ENCODE measurements around the gene SH3PXD2A.
"Not testable (repeated sequence)": the region's sequence is repeated elsewhere in the genome, so short reads cannot be mapped to it uniquely, and the experiment has no call there.

SH3PXD2A gene

GRCh38 chr10:103847346-103847745, 8.0 kb downstream of the SH3PXD2A start:
- DNase-seq: no peak

GRCh38 chr10:103845972-103846371, 9.4 kb downstream of the SH3PXD2A start:
- peak; percentile 10 for DNase-seq

GRCh38 chr10:103845346-103845745, 10.0 kb downstream of the SH3PXD2A start:
- not testable (repeated sequence) for DNase-seq

GRCh38 chr10:103843854-103844570, 11.4 kb downstream of the SH3PXD2A start:
- no peak for DNase-seq

- DNase-seq: no peak
These were observed 12.3 kb downstream of the SH3PXD2A start for GRCh38 chr10:103843045-103843444.

GRCh38 chr10:103842605-103843004, 12.8 kb downstream of the SH3PXD2A start:
- DNase-seq: no peak

GRCh38 chr10:103841519-103841918, 13.9 kb downstream of the SH3PXD2A start:
- DNase-seq: no peak

GRCh38 chr10:103840740-103841070, 14.7 kb downstream of the SH3PXD2A start:
- DNase-seq: no peak

- no peak for DNase-seq
These were observed 15.3 kb downstream of the SH3PXD2A start for GRCh38 chr10:103839872-103840739.

- DNase-seq: no peak
These were observed 15.9 kb downstream of the SH3PXD2A start for GRCh38 chr10:103839519-103839871.

- no peak for DNase-seq
These were observed 16.4 kb downstream of the SH3PXD2A start for GRCh38 chr10:103838862-103839518.

GRCh38 chr10:103838070-103838395, 17.3 kb downstream of the SH3PXD2A start:
- DNase-seq: no peak

GRCh38 chr10:103837370-103838069, 17.9 kb downstream of the SH3PXD2A start:
- no peak for DNase-seq

GRCh38 chr10:103836861-103837260, 18.5 kb downstream of the SH3PXD2A start:
- no peak for DNase-seq

GRCh38 chr10:103836273-103836672, 19.1 kb downstream of the SH3PXD2A start:
- DNase-seq: no peak

GRCh38 chr10:103835096-103836050, 20.0 kb downstream of the SH3PXD2A start:
- no peak for DNase-seq

GRCh38 chr10:103834436-103835095, 20.8 kb downstream of the SH3PXD2A start:
- no peak for DNase-seq

GRCh38 chr10:103833731-103834365, 21.5 kb downstream of the SH3PXD2A start:
- no peak for DNase-seq

GRCh38 chr10:103832806-103833205, 22.6 kb downstream of the SH3PXD2A start:
- DNase-seq: no peak

- no peak for DNase-seq
These were observed 25.4 kb downstream of the SH3PXD2A start for GRCh38 chr10:103829838-103830465.

- DNase-seq: no peak
These were observed 26.1 kb downstream of the SH3PXD2A start for GRCh38 chr10:103829278-103829677.
